Breast epithelium (tissue), 3 donors: ENCODE measurements around the gene IGSF3.
"Not testable (repeated sequence)": the region's sequence is repeated elsewhere in the genome, so short reads cannot be mapped to it uniquely, and the experiment has no call there.

Experiments used
- CTCF ChIP-seq, 3 donors: fragments of 450-650 bp; IDR thresholded peaks; one replicate each; pipeline ENCODE4 v1.5.1; 2016 to 2017; ENCODE audit warnings: antibody characterized with exemption in 3 of 3, mild to moderate bottlenecking in 3 of 3, moderate library complexity in 3 of 3
- POLR2A ChIP-seq: fragments of 450-650 bp; IDR thresholded peaks from one replicate; pipeline ENCODE4 v1.6.1; 2016; ENCODE audit warnings: antibody characterized with exemption, mild to moderate bottlenecking, moderate library complexity
- POLR2AphosphoS5 ChIP-seq, 3 donors: sonication (generic); formaldehyde crosslinking; IDR thresholded peaks; one replicate each; pipeline ENCODE4 v1.6.1; 2017; ENCODE audit warnings: antibody characterized with exemption in 3 of 3

- TF ChIP-seq CTCF (IDR thresholded peaks at IDR 0.05); POLR2A; POLR2AphosphoS5 (IDR thresholded peaks at IDR 0.05): not testable (repeated sequence)
Measured at GRCh38 chr1:116619106-116619505, 48.4 kb downstream of the IGSF3 start.
